H9 (cell line): ENCODE measurements around the gene IKZF1. TPM values are rescaled to one million over a fixed set of nuclear protein-coding genes. Genes with fewer than 3 reads are reported as not detected.

Experiments used
- DNase-seq: peaks from one replicate; pipeline ENCODE4 v3.0.0-alpha.2; 2017
- H2AFZ ChIP-seq: one replicate; pipeline ENCODE4 v1.6.1; 2013; ENCODE audit warnings: mild to moderate bottlenecking, low read length, control low read depth, moderate library complexity
- H2AK5ac ChIP-seq: 2 replicates; pipeline ENCODE4 v1.6.1; 2013; ENCODE audit warnings: low read length, control low read depth, mixed read lengths; ENCODE audit not compliant: insufficient read length
- H2BK120ac ChIP-seq: one replicate; pipeline ENCODE4 v1.6.1; 2013; ENCODE audit warnings: low read depth, mild to moderate bottlenecking, low read length, control low read depth, inconsistent platforms; ENCODE audit not compliant: poor library complexity, severe bottlenecking
- H2BK12ac ChIP-seq: 2 replicates; pipeline ENCODE4 v1.6.1; 2013; ENCODE audit warnings: low read length, control low read depth, mixed read lengths, low read depth; ENCODE audit not compliant: insufficient read length
- H2BK15ac ChIP-seq: 2 replicates; pipeline ENCODE4 v1.6.1; 2013; ENCODE audit warnings: low read depth, low read length, control low read depth
- H2BK20ac ChIP-seq: one replicate; pipeline ENCODE4 v1.6.1; 2013; ENCODE audit warnings: low read depth, mild to moderate bottlenecking, low read length, control low read depth, inconsistent platforms; ENCODE audit not compliant: poor library complexity, severe bottlenecking
- H2BK5ac ChIP-seq: 2 replicates; pipeline ENCODE4 v1.6.1; 2013; ENCODE audit warnings: low read length, control low read depth, mixed read lengths; ENCODE audit not compliant: insufficient read length
- H3K14ac ChIP-seq: 2 replicates; pipeline ENCODE4 v1.6.1; 2013; ENCODE audit warnings: low read length, control low read depth; ENCODE audit not compliant: insufficient read depth
- H3K18ac ChIP-seq: 2 replicates; pipeline ENCODE4 v1.6.1; 2013; ENCODE audit warnings: low read depth, mild to moderate bottlenecking, mixed read lengths, low read length, control low read depth; ENCODE audit not compliant: insufficient read length
- H3K23ac ChIP-seq: 2 replicates; pipeline ENCODE4 v1.6.1; 2013; ENCODE audit warnings: low read length, control low read depth, mixed read lengths, low read depth; ENCODE audit not compliant: insufficient read length
- H3K23me2 ChIP-seq: 2 replicates; pipeline ENCODE4 v1.6.1; 2013; ENCODE audit warnings: low read depth, mild to moderate bottlenecking, mixed read lengths, low read length, control low read depth; ENCODE audit not compliant: insufficient read length, poor library complexity, severe bottlenecking
- H3K27ac ChIP-seq: 2 replicates; pipeline ENCODE4 v1.5.1; 2013; ENCODE audit warnings: low read length, control low read depth, mixed read lengths, low read depth; ENCODE audit not compliant: insufficient read length
- H3K27me3 ChIP-seq: 2 replicates; pipeline ENCODE4 v1.6.1; 2013; ENCODE audit warnings: low read length, control low read depth, inconsistent platforms; ENCODE audit not compliant: insufficient read depth
- H3K4ac ChIP-seq: 2 replicates; pipeline ENCODE4 v1.6.1; 2013; ENCODE audit warnings: low read depth, mild to moderate bottlenecking, control low read depth, inconsistent platforms, low read length, moderate library complexity
- H3K4me1 ChIP-seq: 2 replicates; pipeline ENCODE4 v1.6.1; 2013; ENCODE audit warnings: low read length, control low read depth, inconsistent platforms; ENCODE audit not compliant: insufficient read depth
- H3K4me2 ChIP-seq: 2 replicates; pipeline ENCODE4 v1.6.1; 2013; ENCODE audit warnings: low read length, control low read depth, mixed read lengths; ENCODE audit not compliant: insufficient read length, insufficient read depth
- H3K56ac ChIP-seq: 2 replicates; pipeline ENCODE4 v1.6.1; 2013; ENCODE audit warnings: low read depth, mild to moderate bottlenecking, mixed read lengths, low read length, control low read depth; ENCODE audit not compliant: insufficient read length
- H3K79me1 ChIP-seq: 2 replicates; pipeline ENCODE4 v1.6.1; 2013; ENCODE audit warnings: low read depth, mild to moderate bottlenecking, moderate library complexity, low read length, control low read depth, inconsistent platforms; ENCODE audit not compliant: insufficient read depth, poor library complexity, severe bottlenecking
- H3K79me2 ChIP-seq: 2 replicates; pipeline ENCODE4 v1.6.1; 2013; ENCODE audit warnings: low read length, control low read depth, inconsistent platforms; ENCODE audit not compliant: insufficient read depth
- H3K9ac ChIP-seq: 2 replicates; pipeline ENCODE4 v1.6.1; 2013; ENCODE audit warnings: low read length, control low read depth, mixed read lengths; ENCODE audit not compliant: insufficient read length; ENCODE audit errors: extremely low read depth
- H3K9me3 ChIP-seq: one replicate; pipeline ENCODE4 v1.6.1; 2013; ENCODE audit warnings: low read depth, low read length, inconsistent platforms; ENCODE audit not compliant: control insufficient read depth
- H3T11ph ChIP-seq: one replicate; pipeline ENCODE4 v1.6.1; 2013; ENCODE audit warnings: mild to moderate bottlenecking, low read length, control low read depth, inconsistent platforms
- H4K20me1 ChIP-seq: one replicate; pipeline ENCODE4 v1.6.1; 2013; ENCODE audit not compliant: control insufficient read depth, insufficient read length, insufficient read depth
- H4K5ac ChIP-seq: 2 replicates; pipeline ENCODE4 v1.6.1; 2013; ENCODE audit warnings: low read depth, mild to moderate bottlenecking, mixed read lengths, low read length, control low read depth; ENCODE audit not compliant: insufficient read length
- H4K8ac ChIP-seq: replicated peaks from 2 replicates; pipeline ENCODE4 v1.6.1; 2013; ENCODE audit warnings: low read length, control low read depth, mixed read lengths, low read depth; ENCODE audit not compliant: insufficient read length
- H4K91ac ChIP-seq: 2 replicates; pipeline ENCODE4 v1.6.1; 2013; ENCODE audit warnings: low read depth, mild to moderate bottlenecking, moderate library complexity, mixed read lengths, low read length, control low read depth; ENCODE audit not compliant: insufficient read length
- H3K27ac Mint-ChIP-seq, 3 experiments: 2 replicates in 2 of 3; 3 replicates in 1 of 3; pipeline ENCODE4 v1.8.0; 2020 to 2021; ENCODE audit warnings: mixed read lengths in 3 of 3, mild to moderate bottlenecking in 1 of 3, moderate library complexity in 1 of 3
- H3K27me3 Mint-ChIP-seq: 2 replicates; pipeline ENCODE4 v1.8.0; 2021; ENCODE audit warnings: low read depth, mild to moderate bottlenecking, moderate library complexity, mixed read lengths
- H3K36me3 Mint-ChIP-seq, 3 experiments: 2 replicates in 2 of 3; 3 replicates in 1 of 3; pipeline ENCODE4 v1.8.0; 2020 to 2021; ENCODE audit warnings: low read depth in 3 of 3, mixed read lengths in 3 of 3; ENCODE audit not compliant: insufficient read depth in 1 of 3
- H3K4me1 Mint-ChIP-seq, 2 experiments: 2 replicates each; pipeline ENCODE4 v1.8.0; 2020; ENCODE audit warnings: mixed read lengths in 2 of 2
- H3K4me3 Mint-ChIP-seq, 2 experiments: 2 replicates in 1 of 2; 3 replicates in 1 of 2; pipeline ENCODE4 v1.8.0; 2020 to 2021; ENCODE audit warnings: mild to moderate bottlenecking in 2 of 2, mixed read lengths in 2 of 2, moderate library complexity in 1 of 2
- H3K9me3 Mint-ChIP-seq, 2 experiments: 2 replicates in 1 of 2; 3 replicates in 1 of 2; pipeline ENCODE4 v1.8.0; 2020; ENCODE audit warnings: mild to moderate bottlenecking in 2 of 2, mixed read lengths in 2 of 2, moderate library complexity in 1 of 2
- WGBS: extraction: QIAGEN DNeasy Blood & Tissue Kit; methylation state at CpG from one replicate; pipeline ENCODE4 v1.1.7; 2013; ENCODE audit warnings: missing lambda C conversion rate, low lambda C conversion rate, mixed read lengths; ENCODE audit not compliant: insufficient read length; ENCODE audit errors: extremely low coverage; 5-methylcytosine and 5-hydroxymethylcytosine counted together
- total RNA-seq: library from RNA; stranded (reverse); gene quantifications from 2 replicates; pipeline ENCODE4 v1.2.1, GENCODE V29; 2021
- TF ChIP-seq, protein P1 (sequence below): fragments of 200-600 bp; sonication (generic); conservative IDR thresholded peaks from 3 replicates; pipeline ENCODE4 v1.8.0; 2021; ENCODE audit warnings: antibody characterized with exemption, mild to moderate bottlenecking

Gene IKZF1
- total RNA-seq, 1 experiment from 2014 or later = 0.98 TPM

DNA sequence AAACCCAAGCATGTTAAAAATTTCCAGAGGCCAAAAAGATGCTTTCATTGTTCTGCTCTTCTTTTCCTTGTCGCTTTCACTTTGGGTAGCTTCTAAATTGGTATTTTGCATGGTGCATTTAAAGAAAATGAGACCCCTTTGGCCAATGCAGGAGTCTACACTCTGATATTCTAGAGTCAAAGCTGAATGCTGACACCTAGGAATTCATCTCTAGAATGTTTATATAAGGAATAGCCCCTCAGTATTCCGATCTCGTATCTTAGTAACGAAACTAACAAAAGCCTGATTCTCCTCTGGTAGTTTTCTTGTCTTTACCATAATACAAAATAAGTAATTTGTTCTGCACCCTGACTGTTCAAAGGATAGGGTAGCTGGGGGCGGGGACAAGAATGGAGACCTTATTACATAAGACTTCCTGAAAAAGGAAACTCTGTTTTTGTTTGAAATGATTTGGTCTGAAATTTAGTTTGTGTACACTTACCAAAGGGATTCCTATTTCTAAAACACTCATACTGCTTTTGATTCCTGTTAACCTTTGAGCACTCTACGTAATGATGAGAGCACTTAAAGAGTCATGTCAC lies 17.1 kb downstream of the IKZF1 start:
- Mint-ChIP-seq H3K4me3 (no peak overlapping the region), H3K9me3 (no peaks in the 10 kb centered on the region), H3K27me3 (no peaks in the 10 kb centered on the region; the same call in 1 of the 2 replicates), H3K4me1 (peaks cover 14 to 18% of the 10 kb centered on the region in 2 experiments), H3K36me3 (no peaks in the 10 kb centered on the region; a peak in 1 of 7 replicates), H3K27ac (no peak overlapping the region)
- H3K23me2 ChIP-seq = no peaks in the 10 kb centered on the region
- no peaks in the 10 kb centered on the region for H3K79me2 ChIP-seq
- no peak for DNase-seq
- no peak overlapping the region for H2AFZ ChIP-seq
- no peak overlapping the region for H2BK15ac ChIP-seq
- no CpG with 5 or more reads among the region's 6 CpGs for WGBS
- no peak overlapping the region for H2BK5ac ChIP-seq
- H2AK5ac ChIP-seq = no peak overlapping the region
- H3K27ac ChIP-seq = no peak overlapping the region
- no peak overlapping the region for H3K23ac ChIP-seq
- no peak overlapping the region for H4K5ac ChIP-seq
- no peaks in the 10 kb centered on the region for H3K79me1 ChIP-seq
- no peak overlapping the region for H2BK120ac ChIP-seq
- no peak overlapping the region for H3K4ac ChIP-seq
- H3K9me3 ChIP-seq = no peaks in the 10 kb centered on the region
- H4K8ac ChIP-seq = no peak overlapping the region
- no peak overlapping the region for H3K56ac ChIP-seq
- no peak overlapping the region for H3T11ph ChIP-seq
- no peaks in the 10 kb centered on the region for H3K27me3 ChIP-seq
- H4K91ac ChIP-seq = no peak overlapping the region
- H3K18ac ChIP-seq = no peak overlapping the region
- H4K20me1 ChIP-seq = no peaks in the 10 kb centered on the region
- no peak overlapping the region for H3K4me2 ChIP-seq
- no peak overlapping the region for H3K9ac ChIP-seq
- no peak overlapping the region for H2BK20ac ChIP-seq
- TF ChIP-seq, protein P1, sequence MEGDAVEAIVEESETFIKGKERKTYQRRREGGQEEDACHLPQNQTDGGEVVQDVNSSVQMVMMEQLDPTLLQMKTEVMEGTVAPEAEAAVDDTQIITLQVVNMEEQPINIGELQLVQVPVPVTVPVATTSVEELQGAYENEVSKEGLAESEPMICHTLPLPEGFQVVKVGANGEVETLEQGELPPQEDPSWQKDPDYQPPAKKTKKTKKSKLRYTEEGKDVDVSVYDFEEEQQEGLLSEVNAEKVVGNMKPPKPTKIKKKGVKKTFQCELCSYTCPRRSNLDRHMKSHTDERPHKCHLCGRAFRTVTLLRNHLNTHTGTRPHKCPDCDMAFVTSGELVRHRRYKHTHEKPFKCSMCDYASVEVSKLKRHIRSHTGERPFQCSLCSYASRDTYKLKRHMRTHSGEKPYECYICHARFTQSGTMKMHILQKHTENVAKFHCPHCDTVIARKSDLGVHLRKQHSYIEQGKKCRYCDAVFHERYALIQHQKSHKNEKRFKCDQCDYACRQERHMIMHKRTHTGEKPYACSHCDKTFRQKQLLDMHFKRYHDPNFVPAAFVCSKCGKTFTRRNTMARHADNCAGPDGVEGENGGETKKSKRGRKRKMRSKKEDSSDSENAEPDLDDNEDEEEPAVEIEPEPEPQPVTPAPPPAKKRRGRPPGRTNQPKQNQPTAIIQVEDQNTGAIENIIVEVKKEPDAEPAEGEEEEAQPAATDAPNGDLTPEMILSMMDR = no peak
- no peak overlapping the region for H2BK12ac ChIP-seq
- H3K4me1 ChIP-seq = peaks cover 1% of the 10 kb centered on the region; the same call in 1 of the 2 replicates
- H3K14ac ChIP-seq = no peak overlapping the region
